Testis (tissue), 2 donors: ENCODE measurements around the gene BRK1.

Source experiments
- CTCF ChIP-seq, 3 experiments: fragments of 450-650 bp in 2 of 3; fragments of 200-600 bp in 1 of 3; sonication (generic) in 1 of 3; IDR thresholded peaks; one replicate each; pipeline ENCODE4 v1.5.1; 2016 to 2019; ENCODE audit warnings: antibody characterized with exemption in 3 of 3, mild to moderate bottlenecking in 2 of 3, moderate library complexity in 1 of 3
- POLR2A ChIP-seq: fragments of 450-650 bp; IDR thresholded peaks from one replicate; pipeline ENCODE4 v1.6.1; 2017; ENCODE audit warnings: antibody characterized with exemption, mild to moderate bottlenecking, moderate library complexity

DNA sequence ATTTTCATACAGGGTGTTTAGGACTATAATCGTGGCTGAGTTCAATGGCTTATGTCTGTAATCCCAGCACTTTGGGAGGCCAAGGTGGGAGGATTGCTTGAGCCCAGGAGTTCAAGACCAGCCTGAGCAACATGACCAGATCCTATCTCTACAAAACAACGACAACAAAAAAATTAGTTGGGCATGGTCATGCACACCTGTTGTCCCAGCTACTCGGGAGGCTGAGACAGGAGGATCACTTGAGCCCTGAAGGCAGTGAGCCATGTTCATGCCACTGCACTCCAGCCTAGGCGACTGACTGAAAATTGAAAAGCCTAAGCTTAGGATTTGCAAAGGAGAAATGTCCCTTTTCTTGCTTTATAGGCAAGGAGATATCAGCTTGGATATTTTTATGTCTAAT is 1.5 kb downstream of the BRK1 start:
- no peak for TF ChIP-seq CTCF (IDR thresholded peaks at IDR 0.05)
- TF ChIP-seq POLR2A = no peak
